ENCODE measurements around the gene HRK.

The HRK gene

GRCh38 chr12:116864371-116865160 is 16.7 kb downstream of the HRK start:
- DNase-seq: no peak

- no peak for DNase-seq
Observed at GRCh38 chr12:116863275-116863767, 17.9 kb downstream of the HRK start.

- no peak for DNase-seq
Observed at GRCh38 chr12:116862167-116862566, 19.1 kb downstream of the HRK start.

GRCh38 chr12:116861320-116861719 is 19.9 kb downstream of the HRK start:
- no peak for DNase-seq

GRCh38 chr12:116860263-116860662 is 21.0 kb downstream of the HRK start:
- no peak for DNase-seq

GRCh38 chr12:116859079-116859478 is 22.2 kb downstream of the HRK start:
- DNase-seq: no peak

GRCh38 chr12:116856729-116857128 is 24.5 kb downstream of the HRK start:
- DNase-seq: no peak

- no peak for DNase-seq
Observed at GRCh38 chr12:116855744-116856470, 25.3 kb downstream of the HRK start.

- DNase-seq: no peak
Observed at GRCh38 chr12:116853507-116853906, 27.7 kb downstream of the HRK start.

GRCh38 chr12:116852303-116852702 is 28.9 kb downstream of the HRK start:
- no peak for DNase-seq

GRCh38 chr12:116849216-116849615 is 32.0 kb downstream of the HRK start:
- DNase-seq: no peak

- DNase-seq: no peak
Observed at GRCh38 chr12:116843085-116843484, 38.2 kb downstream of the HRK start.

- DNase-seq: no peak
Observed at GRCh38 chr12:116839287-116839830, 41.9 kb downstream of the HRK start.

- DNase-seq: no peak
Observed at GRCh38 chr12:116838365-116838764, 42.9 kb downstream of the HRK start.

GRCh38 chr12:116837097-116837496 is 44.1 kb downstream of the HRK start:
- DNase-seq: no peak

GRCh38 chr12:116835484-116835883 is 45.8 kb downstream of the HRK start:
- no peak for DNase-seq

GRCh38 chr12:116833474-116833873 is 47.8 kb downstream of the HRK start:
- DNase-seq: no peak

- DNase-seq: no peak
Observed at GRCh38 chr12:116832353-116832752, 48.9 kb downstream of the HRK start.

GRCh38 chr12:116827432-116827831 is 53.8 kb downstream of the HRK start:
- no peak for DNase-seq

- no peak for DNase-seq
Observed at GRCh38 chr12:116821291-116821690, 60.0 kb downstream of the HRK start.

- no peak for DNase-seq
Observed at GRCh38 chr12:116820064-116820656, 61.1 kb downstream of the HRK start.

- DNase-seq: peak; percentile 92
Observed at GRCh38 chr12:116818948-116819832, 62.1 kb downstream of the HRK start.
